AG04450 (cell line): ENCODE data around the gene ZNF608. TPM values are rescaled to one million over a fixed set of nuclear protein-coding genes. Genes with fewer than 3 reads are reported as not detected.

Experiments
- CTCF ChIA-PET: fragments of 300-600, 350-600 bp; formaldehyde crosslinking; extraction: SDS; loops from one replicate; lab custom pipeline; 2022; ENCODE audit warnings: antibody characterized with exemption, inconsistent platforms; lab: Charles Lee
- POLR2A ChIA-PET: fragments of 350-600 bp; formaldehyde crosslinking; extraction: SDS; loops from one replicate; lab custom pipeline; 2021; ENCODE audit warnings: antibody characterized with exemption, inconsistent platforms; lab: Yijun Ruan, JAX
- DNase-seq: peaks from one replicate; pipeline ENCODE4 v3.0.0-alpha.2; 2011; ENCODE audit warnings: low read depth, low spot score
- H3K27ac ChIP-seq: one replicate; pipeline ENCODE4 v1.5.1; 2012; ENCODE audit warnings: low read depth, low read length, control low read depth
- H3K27me3 ChIP-seq: one replicate; pipeline ENCODE4 v1.6.0; 2012; ENCODE audit warnings: low read length; ENCODE audit not compliant: control insufficient read depth, insufficient read depth
- H3K4me3 ChIP-seq: 2 replicates; pipeline ENCODE4 v1.5.1; 2011; ENCODE audit warnings: mild to moderate bottlenecking, low read depth, low read length, control low read depth
- H3K9me3 ChIP-seq: 2 replicates; pipeline ENCODE4 v1.5.1; 2012; ENCODE audit warnings: low read length; ENCODE audit not compliant: control insufficient read depth, insufficient read depth
- CTCF ChIP-seq: IDR thresholded peaks from 2 replicates; pipeline ENCODE4 v1.5.1; 2011; ENCODE audit warnings: low read depth, low read length, control low read depth, inconsistent platforms
- polyA plus RNA-seq: library from polyadenylated mRNA; depleted of rRNA; stranded (reverse); fragments of >200 nt; gene quantifications from 2 replicates; pipeline ENCODE4 v1.2.3, GENCODE V29; 2011

Gene ZNF608
- polyA plus RNA-seq, 1 experiment, result 13.0 TPM

- ChIA-PET CTCF (interaction anchor here (1.0 kb wide), 1 partner anchor 1053 kb away, joined by 3 read pairs; no protein-coding TSS in a partner anchor), POLR2A (no interaction called here)
- no peaks in the 10 kb centered on the region for H3K9me3 ChIP-seq
- no peak overlapping the region for H3K4me3 ChIP-seq
- no peaks in the 10 kb centered on the region for H3K27me3 ChIP-seq
- TF ChIP-seq CTCF, result no peak
- no peak overlapping the region for H3K27ac ChIP-seq
- no peak for DNase-seq
Observed at GRCh38 chr5:124724357-124725039, 21.9 kb downstream of the ZNF608 start.

- TF ChIP-seq CTCF, result no peak
- Histone ChIP-seq H3K27me3 (no peaks in the 10 kb centered on the region), H3K4me3 (no peak overlapping the region), H3K9me3 (no peaks in the 10 kb centered on the region), H3K27ac (no peak overlapping the region)
- no peak for DNase-seq
- CTCF ChIA-PET, result no interaction called here
- POLR2A ChIA-PET, result interaction anchor here (0.6 kb wide), 2 partner anchors 27 to 829 kb away, joined by 3 to 4 read pairs; no protein-coding TSS in a partner anchor
Observed at GRCh38 chr5:124721229-124721735, 25.2 kb downstream of the ZNF608 start.

- TF ChIP-seq CTCF, result no peak
- no peaks in the 10 kb centered on the region for H3K27me3 ChIP-seq
- POLR2A ChIA-PET, result interaction anchor here (0.6 kb wide), 2 partner anchors 28 to 829 kb away, joined by 3 to 4 read pairs; no protein-coding TSS in a partner anchor
- DNase-seq, result no peak
- no peaks in the 10 kb centered on the region for H3K9me3 ChIP-seq
- CTCF ChIA-PET, result no interaction called here
- H3K27ac ChIP-seq, result no peak overlapping the region
- H3K4me3 ChIP-seq, result no peak overlapping the region
Observed at GRCh38 chr5:124720593-124720992, 25.8 kb downstream of the ZNF608 start.

- ChIA-PET CTCF (no interaction called here), POLR2A (no interaction called here)
- Histone ChIP-seq H3K9me3 (no peaks in the 10 kb centered on the region), H3K4me3 (no peak overlapping the region), H3K27ac (no peak overlapping the region), H3K27me3 (no peaks in the 10 kb centered on the region)
- no peak for DNase-seq
- no peak for TF ChIP-seq CTCF
Observed at GRCh38 chr5:124719113-124719967, 27.1 kb downstream of the ZNF608 start.
